BJ (cell line): Measurements from ENCODE around the gene TC2N. TPM values are rescaled to one million over a fixed set of nuclear protein-coding genes. Genes with fewer than 3 reads are reported as not detected.

Experiments used
- CTCF ChIA-PET: fragments of 350-600 bp; formaldehyde crosslinking; extraction: SDS; loops from one replicate; lab custom pipeline; 2021; ENCODE audit warnings: antibody characterized with exemption, inconsistent platforms; lab: Yijun Ruan, JAX
- POLR2A ChIA-PET: fragments of 300-600 bp; sonication (Branson Sonifier 250); formaldehyde crosslinking; extraction: SDS; loops from one replicate; lab custom pipeline; 2021; ENCODE audit warnings: antibody characterized with exemption; lab: Charles Lee
- DNase-seq: peaks from one replicate; pipeline ENCODE4 v3.0.0-alpha.2; 2011; ENCODE audit warnings: low read depth
- H3K27me3 ChIP-seq: 2 replicates; pipeline ENCODE4 v1.6.0; 2011; ENCODE audit warnings: low read length; ENCODE audit not compliant: control insufficient read depth, insufficient read depth
- H3K36me3 ChIP-seq: 2 replicates; pipeline ENCODE4 v1.5.1; 2011; ENCODE audit warnings: low read length; ENCODE audit not compliant: control insufficient read depth, insufficient read depth
- H3K4me3 ChIP-seq: 2 replicates; pipeline ENCODE4 v1.5.1; 2011; ENCODE audit warnings: low read depth, mild to moderate bottlenecking, control low read depth, low read length
- polyA plus RNA-seq: library from polyadenylated mRNA; depleted of rRNA; stranded (reverse); fragments of >200 nt; gene quantifications from 2 replicates; pipeline ENCODE4 v1.2.3, GENCODE V29; 2011
- TF ChIP-seq, protein P1 (sequence below): IDR thresholded peaks from 2 replicates; pipeline ENCODE4 v1.5.1; 2011; ENCODE audit warnings: low read depth, mild to moderate bottlenecking, control low read depth, inconsistent platforms, low read length, moderate library complexity; ENCODE audit not compliant: insufficient read depth

The TC2N gene
- polyA plus RNA-seq, 1 experiment, result 0.05 TPM

DNA sequence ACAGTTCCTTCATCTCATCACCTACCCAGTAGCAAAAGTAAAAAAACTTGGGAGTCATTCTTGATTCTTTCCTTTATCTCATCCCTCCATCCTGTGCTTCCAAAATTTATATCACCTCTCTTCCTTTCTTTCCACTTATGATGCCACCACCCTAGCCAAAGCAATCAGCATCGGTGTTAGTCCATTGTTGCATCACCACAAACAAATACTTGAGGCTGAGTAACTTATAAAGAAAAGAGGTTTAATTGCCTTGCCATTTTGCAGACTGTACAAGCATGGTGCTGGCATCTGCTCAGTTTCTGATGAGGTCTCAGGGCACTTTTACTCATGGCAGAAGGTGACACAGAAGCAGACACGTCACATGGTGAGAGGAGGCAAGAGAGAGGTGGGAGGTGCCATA is 115.6 kb downstream of the TC2N start:
- ChIA-PET POLR2A (no interaction called here), CTCF (no interaction called here)
- DNase-seq, result no peak
- Histone ChIP-seq H3K36me3 (no peaks in the 10 kb centered on the region), H3K4me3 (no peak overlapping the region), H3K27me3 (no peaks in the 10 kb centered on the region)
- TF ChIP-seq, protein P1, sequence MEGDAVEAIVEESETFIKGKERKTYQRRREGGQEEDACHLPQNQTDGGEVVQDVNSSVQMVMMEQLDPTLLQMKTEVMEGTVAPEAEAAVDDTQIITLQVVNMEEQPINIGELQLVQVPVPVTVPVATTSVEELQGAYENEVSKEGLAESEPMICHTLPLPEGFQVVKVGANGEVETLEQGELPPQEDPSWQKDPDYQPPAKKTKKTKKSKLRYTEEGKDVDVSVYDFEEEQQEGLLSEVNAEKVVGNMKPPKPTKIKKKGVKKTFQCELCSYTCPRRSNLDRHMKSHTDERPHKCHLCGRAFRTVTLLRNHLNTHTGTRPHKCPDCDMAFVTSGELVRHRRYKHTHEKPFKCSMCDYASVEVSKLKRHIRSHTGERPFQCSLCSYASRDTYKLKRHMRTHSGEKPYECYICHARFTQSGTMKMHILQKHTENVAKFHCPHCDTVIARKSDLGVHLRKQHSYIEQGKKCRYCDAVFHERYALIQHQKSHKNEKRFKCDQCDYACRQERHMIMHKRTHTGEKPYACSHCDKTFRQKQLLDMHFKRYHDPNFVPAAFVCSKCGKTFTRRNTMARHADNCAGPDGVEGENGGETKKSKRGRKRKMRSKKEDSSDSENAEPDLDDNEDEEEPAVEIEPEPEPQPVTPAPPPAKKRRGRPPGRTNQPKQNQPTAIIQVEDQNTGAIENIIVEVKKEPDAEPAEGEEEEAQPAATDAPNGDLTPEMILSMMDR, result no peak

DNA sequence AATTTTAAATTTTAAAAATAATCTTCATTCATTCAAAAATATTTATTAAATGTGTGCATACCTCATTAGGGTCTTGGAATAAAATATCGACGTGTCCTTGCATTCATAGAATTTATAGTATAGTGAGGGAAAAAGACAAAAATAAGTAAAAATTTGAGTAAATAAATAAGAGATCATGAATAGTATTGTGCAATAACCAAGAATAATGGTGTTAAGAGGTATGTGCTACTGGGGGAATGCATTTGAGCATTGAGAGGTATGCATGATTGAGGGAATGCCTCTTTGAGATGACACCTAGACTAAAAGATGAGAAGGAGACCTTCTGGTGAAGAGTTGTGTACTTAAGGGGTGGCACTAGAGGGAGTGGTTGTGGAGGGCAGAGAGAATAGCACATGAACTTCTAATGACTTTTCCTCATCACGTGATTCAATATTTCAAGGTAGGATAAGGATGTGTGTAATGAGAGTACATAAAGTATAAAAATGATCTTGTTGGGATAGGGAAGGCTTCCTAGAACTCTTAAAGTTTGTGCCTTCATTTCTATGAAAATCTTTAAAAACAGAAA is 116.6 kb downstream of the TC2N start:
- CTCF ChIA-PET, result no interaction called here
- no peak for DNase-seq
- H3K36me3 ChIP-seq, result no peaks in the 10 kb centered on the region
- TF ChIP-seq, protein P1, result no peak
- POLR2A ChIA-PET, result no interaction called here
- H3K4me3 ChIP-seq, result no peak overlapping the region
- H3K27me3 ChIP-seq, result no peaks in the 10 kb centered on the region

DNA sequence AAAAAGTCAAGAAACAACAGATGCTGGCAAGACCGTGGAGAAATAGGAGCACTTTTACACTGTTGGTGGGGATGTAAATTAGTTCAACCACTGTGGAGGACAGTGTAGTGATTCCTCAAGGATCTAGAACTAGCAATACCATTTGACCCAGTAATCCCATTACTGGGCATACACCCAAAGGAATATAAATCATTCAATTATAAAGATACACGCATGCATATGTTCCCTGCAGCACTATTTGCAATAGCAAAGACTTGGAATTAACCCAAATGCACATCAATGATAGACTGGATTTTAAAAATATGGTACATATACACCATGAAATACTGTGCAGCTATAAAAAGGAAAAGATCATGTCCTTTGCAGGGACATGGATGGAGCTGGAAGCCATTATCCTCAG is 117.5 kb downstream of the TC2N start:
- Histone ChIP-seq H3K36me3 (no peaks in the 10 kb centered on the region), H3K27me3 (no peaks in the 10 kb centered on the region), H3K4me3 (no peak overlapping the region)
- ChIA-PET POLR2A (no interaction called here), CTCF (no interaction called here)
- no peak for DNase-seq
- TF ChIP-seq, protein P1, result no peak

DNA sequence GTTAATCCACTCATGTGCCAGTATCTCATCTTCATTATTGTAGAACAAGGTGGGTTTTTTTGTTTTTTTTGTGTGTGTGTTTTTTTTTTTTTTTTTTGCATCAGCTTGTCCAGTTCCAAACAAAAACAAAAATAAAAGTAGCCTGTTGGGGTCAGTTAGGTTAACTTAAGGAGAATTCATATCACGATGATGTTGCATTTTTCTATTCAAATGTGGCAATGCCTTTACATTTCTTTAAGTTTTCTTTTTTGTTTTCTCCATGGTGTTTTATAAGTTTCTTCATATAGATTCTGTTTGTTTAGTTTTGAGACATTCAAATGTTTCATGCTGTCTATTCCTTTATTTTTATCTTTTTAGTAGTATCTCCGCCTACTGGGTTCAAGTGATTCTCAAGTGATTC is 119.3 kb downstream of the TC2N start:
- TF ChIP-seq, protein P1, result no peak
- no peak overlapping the region for H3K4me3 ChIP-seq
- ChIA-PET POLR2A (no interaction called here), CTCF (no interaction called here)
- H3K27me3 ChIP-seq, result no peaks in the 10 kb centered on the region
- DNase-seq, result no peak
- no peaks in the 10 kb centered on the region for H3K36me3 ChIP-seq

DNA sequence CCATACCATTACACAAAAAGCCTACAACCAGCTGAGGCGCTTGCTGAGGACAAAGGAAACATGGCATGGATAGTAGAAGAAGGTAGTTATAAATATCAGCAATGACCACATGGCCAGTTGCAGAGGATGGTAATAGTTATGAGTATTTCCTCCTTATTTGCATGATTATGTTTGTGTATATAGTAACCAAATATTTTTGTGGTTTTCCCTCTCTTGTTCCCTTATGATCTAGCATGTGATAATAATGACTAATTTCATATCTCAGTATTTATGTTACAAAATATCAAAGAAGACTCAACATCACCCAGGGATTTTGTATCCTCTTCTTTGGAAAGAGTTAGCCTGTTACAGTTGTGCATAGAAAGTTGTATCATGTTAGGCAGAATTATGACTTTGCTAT is 122.0 kb downstream of the TC2N start:
- TF ChIP-seq, protein P1, result no peak
- no peaks in the 10 kb centered on the region for H3K36me3 ChIP-seq
- CTCF ChIA-PET, result no interaction called here
- H3K4me3 ChIP-seq, result no peak overlapping the region
- DNase-seq, result no peak
- H3K27me3 ChIP-seq, result no peaks in the 10 kb centered on the region
- POLR2A ChIA-PET, result no interaction called here
